Panc1 (cell line): ENCODE measurements around the gene PLEKHA7. TPM values are rescaled to one million over a fixed set of nuclear protein-coding genes. Genes with fewer than 3 reads are reported as not detected.

Experiments used
- ATAC-seq: fragments of 200-7000 bp; cut with Tn5 transposase; 2 replicates; pipeline ENCODE4 v1.9.1; 2020; ENCODE audit warnings: mild to moderate bottlenecking, moderate library complexity
- BruUV-seq: library from RNA; stranded (reverse); fragments of 400-500 nt; replicated peaks from 2 replicates; lab custom pipeline; 2021; lab: Mats Ljungman, UMichigan
- CTCF ChIA-PET: fragments of 300-600 bp; sonication (Branson Sonifier 250); formaldehyde crosslinking; loops from one replicate; lab custom pipeline; 2022; ENCODE audit warnings: antibody characterized with exemption; lab: Charles Lee
- POLR2A ChIA-PET: fragments of 300-600 bp; sonication (Branson Sonifier 250); formaldehyde crosslinking; loops from one replicate; lab custom pipeline; 2022; ENCODE audit warnings: antibody characterized with exemption; lab: Charles Lee
- DNase-seq: peaks from one replicate; pipeline ENCODE4 v3.0.0-alpha.2; 2010; ENCODE audit warnings: low read depth, low spot score
- H3K27ac ChIP-seq: 2 replicates; pipeline ENCODE4 v1.5.1; 2011; ENCODE audit warnings: mild to moderate bottlenecking, low read length, inconsistent platforms
- H3K27me3 ChIP-seq: fragments of 200-500 bp; sonication (Bioruptor generic); 2 replicates; pipeline ENCODE4 v1.6.0; 2014; ENCODE audit warnings: low read length, inconsistent platforms; ENCODE audit not compliant: control insufficient read depth, insufficient read depth
- H3K36me3 ChIP-seq: fragments of 200-500 bp; sonication (Bioruptor generic); 2 replicates; pipeline ENCODE4 v1.5.1; 2014; ENCODE audit warnings: inconsistent platforms, mild to moderate bottlenecking, low read length, moderate library complexity; ENCODE audit not compliant: control insufficient read depth, insufficient read depth
- H3K4me1 ChIP-seq: 2 replicates; pipeline ENCODE4 v1.5.1; 2011; ENCODE audit warnings: inconsistent platforms, mild to moderate bottlenecking, low read length, moderate library complexity; ENCODE audit not compliant: control insufficient read depth, insufficient read depth
- H3K4me3 ChIP-seq, 2 experiments: 2 replicates each; pipeline ENCODE4 v1.5.1; 2011 to 2012; ENCODE audit warnings: low read depth in 2 of 2, low read length in 2 of 2, mild to moderate bottlenecking in 2 of 2, inconsistent platforms in 1 of 2, moderate library complexity in 1 of 2
- H3K9me3 ChIP-seq: fragments of 200-500 bp; sonication (Bioruptor generic); 2 replicates; pipeline ENCODE4 v1.5.1; 2014; ENCODE audit warnings: low read depth, mild to moderate bottlenecking, inconsistent platforms, low read length, moderate library complexity; ENCODE audit not compliant: control insufficient read depth, insufficient read depth
- CTCF ChIP-seq: fragments of 450-650 bp; IDR thresholded peaks from 2 replicates; pipeline ENCODE4 v1.5.1; 2017; ENCODE audit warnings: mild to moderate bottlenecking
- POLR2AphosphoS5 ChIP-seq: IDR thresholded peaks from 2 replicates; pipeline ENCODE4 v1.6.1; 2012; ENCODE audit warnings: mild to moderate bottlenecking, low read depth, low read length, moderate library complexity
- SIN3A ChIP-seq: IDR thresholded peaks from 2 replicates; pipeline ENCODE4 v1.6.1; 2012; ENCODE audit warnings: low read depth, mild to moderate bottlenecking, low read length, moderate library complexity, borderline replicate concordance; ENCODE audit not compliant: insufficient read depth
- TCF7L2 ChIP-seq: IDR thresholded peaks from 2 replicates; pipeline ENCODE4 v1.6.1; 2011; ENCODE audit warnings: mild to moderate bottlenecking, low read depth, low read length, inconsistent platforms
- in situ Hi-C: cut with HindIII; loops from 2 replicates; pipeline ENCODE4 v1.10.0; 2016; ENCODE audit warnings: low sequenced_read_pairs, low pct_unique_long_range_greater_than_20kb
- intact Hi-C: fragments of 100-400 bp; cut with micrococcal nuclease; formaldehyde crosslinking; loops from one replicate; pipeline ENCODE4 v1.10.0; 2022; ENCODE audit not compliant: unreplicated experiment
- total RNA-seq: library from RNA; stranded (reverse); gene quantifications from one replicate; pipeline ENCODE4 v1.2.1, GENCODE V29; 2021; ENCODE audit not compliant: unreplicated experiment
- TF ChIP-seq, protein P1 (sequence below), 2 experiments: IDR thresholded peaks; 2 replicates each; pipeline ENCODE4 v1.6.1; 2011 to 2012; ENCODE audit warnings: low read depth in 2 of 2, control low read depth in 1 of 2, low read length in 1 of 2, mild to moderate bottlenecking in 1 of 2, moderate library complexity in 1 of 2; ENCODE audit not compliant: insufficient read depth in 1 of 2

PLEKHA7 gene
- total RNA-seq, 1 experiment from 2014 or later = 11.6 TPM

GRCh38 chr11:16977136-16977993 lies 36.8 kb downstream of the PLEKHA7 start:
- H3K27ac ChIP-seq = no peak overlapping the region
- TF ChIP-seq, protein P1, sequence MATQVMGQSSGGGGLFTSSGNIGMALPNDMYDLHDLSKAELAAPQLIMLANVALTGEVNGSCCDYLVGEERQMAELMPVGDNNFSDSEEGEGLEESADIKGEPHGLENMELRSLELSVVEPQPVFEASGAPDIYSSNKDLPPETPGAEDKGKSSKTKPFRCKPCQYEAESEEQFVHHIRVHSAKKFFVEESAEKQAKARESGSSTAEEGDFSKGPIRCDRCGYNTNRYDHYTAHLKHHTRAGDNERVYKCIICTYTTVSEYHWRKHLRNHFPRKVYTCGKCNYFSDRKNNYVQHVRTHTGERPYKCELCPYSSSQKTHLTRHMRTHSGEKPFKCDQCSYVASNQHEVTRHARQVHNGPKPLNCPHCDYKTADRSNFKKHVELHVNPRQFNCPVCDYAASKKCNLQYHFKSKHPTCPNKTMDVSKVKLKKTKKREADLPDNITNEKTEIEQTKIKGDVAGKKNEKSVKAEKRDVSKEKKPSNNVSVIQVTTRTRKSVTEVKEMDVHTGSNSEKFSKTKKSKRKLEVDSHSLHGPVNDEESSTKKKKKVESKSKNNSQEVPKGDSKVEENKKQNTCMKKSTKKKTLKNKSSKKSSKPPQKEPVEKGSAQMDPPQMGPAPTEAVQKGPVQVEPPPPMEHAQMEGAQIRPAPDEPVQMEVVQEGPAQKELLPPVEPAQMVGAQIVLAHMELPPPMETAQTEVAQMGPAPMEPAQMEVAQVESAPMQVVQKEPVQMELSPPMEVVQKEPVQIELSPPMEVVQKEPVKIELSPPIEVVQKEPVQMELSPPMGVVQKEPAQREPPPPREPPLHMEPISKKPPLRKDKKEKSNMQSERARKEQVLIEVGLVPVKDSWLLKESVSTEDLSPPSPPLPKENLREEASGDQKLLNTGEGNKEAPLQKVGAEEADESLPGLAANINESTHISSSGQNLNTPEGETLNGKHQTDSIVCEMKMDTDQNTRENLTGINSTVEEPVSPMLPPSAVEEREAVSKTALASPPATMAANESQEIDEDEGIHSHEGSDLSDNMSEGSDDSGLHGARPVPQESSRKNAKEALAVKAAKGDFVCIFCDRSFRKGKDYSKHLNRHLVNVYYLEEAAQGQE (IDR thresholded peaks at IDR 0.05; ENCODE audit: insufficient read depth in 1 of 2, low read depth in 2 of 2, low read length in 1 of 2) = no peak
- no peak for TF ChIP-seq CTCF
- TF ChIP-seq POLR2AphosphoS5 = no peak
- TF ChIP-seq TCF7L2 = no peak
- no peak for TF ChIP-seq SIN3A
- in situ Hi-C loops (no loop called here), intact Hi-C loops (no loop called here)
- ATAC-seq (no peak), DNase-seq (no peak)
- no peaks in the 10 kb centered on the region for H3K36me3 ChIP-seq
- no peaks in the 10 kb centered on the region for H3K9me3 ChIP-seq
- no peak overlapping the region for H3K4me3 ChIP-seq
- no TSS peak for BruUV-seq
- peaks cover 10% of the 10 kb centered on the region for H3K4me1 ChIP-seq
- ChIA-PET POLR2A (interaction anchor here (0.6 kb wide), 1 partner anchor 30 kb away, joined by 5 read pairs; no protein-coding TSS in a partner anchor), CTCF (no interaction called here)
- no peaks in the 10 kb centered on the region for H3K27me3 ChIP-seq

DNA sequence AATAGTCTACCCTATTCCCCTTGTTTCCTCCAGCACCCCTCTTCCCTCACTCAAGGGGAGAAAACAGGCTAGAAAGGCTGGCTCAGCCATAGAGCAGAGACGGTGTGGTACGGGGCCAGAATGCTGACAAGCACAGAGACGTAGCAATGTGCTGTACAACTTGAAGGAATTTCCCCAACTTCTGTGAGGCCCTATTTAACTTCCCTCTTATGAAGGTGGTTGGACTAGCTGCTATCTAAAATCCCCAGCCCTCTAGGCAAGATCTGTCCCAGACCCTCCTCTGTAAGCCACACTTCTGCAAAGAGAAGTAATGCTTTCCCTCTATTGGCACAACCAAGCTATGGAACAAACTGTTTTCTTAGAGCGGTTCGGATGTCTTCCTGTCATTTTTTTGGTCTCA lies 37.8 kb downstream of the PLEKHA7 start:
- no TSS peak for BruUV-seq
- ChIA-PET CTCF (no interaction called here), POLR2A (interaction anchor here (0.6 kb wide), 1 partner anchor 31 kb away, joined by 5 read pairs; no protein-coding TSS in a partner anchor)
- ATAC-seq = no peak
- in situ Hi-C loops (no loop called here), intact Hi-C loops (no loop called here)
- H3K4me3 ChIP-seq = no peak overlapping the region
- no peak overlapping the region for H3K27ac ChIP-seq
- H3K9me3 ChIP-seq = no peaks in the 10 kb centered on the region
- no peaks in the 10 kb centered on the region for H3K27me3 ChIP-seq
- no peak for DNase-seq
- peaks cover 9% of the 10 kb centered on the region for H3K4me1 ChIP-seq
- H3K36me3 ChIP-seq = no peaks in the 10 kb centered on the region
- TF ChIP-seq SIN3A (no peak), POLR2AphosphoS5 (no peak), TCF7L2 (no peak), CTCF (no peak)
- TF ChIP-seq, protein P1 (IDR thresholded peaks at IDR 0.05; ENCODE audit: insufficient read depth in 1 of 2, low read depth in 2 of 2, low read length in 1 of 2) = no peak
